ENCODE measurements around the gene SMIM1.

SMIM1 gene

DNA sequence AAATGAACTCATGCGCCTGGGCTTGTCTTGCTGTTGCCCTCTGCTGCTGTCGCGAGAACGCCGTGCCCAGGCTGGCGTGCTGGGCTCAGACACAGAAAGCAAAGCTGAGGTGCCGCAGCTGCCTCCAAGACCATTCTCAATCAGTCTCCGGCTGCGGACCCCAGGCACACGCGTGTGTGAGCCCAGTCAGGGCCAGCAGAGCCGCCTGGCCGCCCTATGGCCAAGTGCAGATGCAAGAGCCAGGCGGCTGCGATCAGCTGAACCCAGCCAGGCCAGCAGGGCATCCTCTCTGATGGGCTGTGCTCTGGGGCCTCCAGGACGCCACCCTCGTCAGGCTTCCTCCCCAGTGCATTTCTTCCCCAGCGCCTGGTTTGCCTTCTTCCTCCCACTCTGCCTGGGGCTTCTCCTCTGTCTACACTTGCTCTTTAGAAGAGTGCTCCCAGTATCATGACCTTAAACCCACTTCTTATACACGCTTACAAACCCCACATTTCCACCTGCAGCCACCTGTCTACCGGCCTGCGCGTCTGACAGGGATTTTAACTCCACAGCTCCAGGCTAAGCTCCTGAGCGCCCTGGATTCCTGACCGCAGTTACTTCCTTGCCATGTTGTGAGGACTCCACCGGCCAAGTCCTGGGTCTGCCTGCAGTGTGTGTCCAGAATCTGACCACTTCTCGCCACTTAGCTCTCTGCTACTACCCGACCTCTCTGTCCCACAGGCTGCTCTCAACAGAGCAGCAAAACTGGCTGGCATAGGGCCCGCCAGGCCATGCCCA, 45.5 kb downstream of the SMIM1 start:
- DNase-seq, result no peak

DNA sequence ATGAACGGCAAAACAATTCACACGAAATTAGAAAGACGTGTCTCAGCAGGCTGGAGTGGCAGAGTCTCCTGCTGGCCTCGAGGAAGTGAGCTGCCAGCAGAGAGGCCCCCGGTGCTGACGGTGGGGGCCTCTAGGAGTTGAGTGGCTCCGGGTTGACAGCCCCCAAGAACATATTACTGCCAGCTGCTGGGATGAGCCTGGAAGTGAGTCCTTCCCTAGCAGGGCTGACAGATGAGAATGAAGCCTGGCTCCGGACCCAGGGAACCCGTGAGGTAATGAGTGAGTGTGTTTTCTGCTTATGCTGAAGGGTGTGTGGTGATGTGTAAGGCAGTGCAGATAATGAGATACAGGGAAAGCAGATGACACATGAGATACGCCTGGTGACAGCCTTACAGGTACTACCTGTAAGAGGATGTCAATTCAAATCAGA, 47.2 kb downstream of the SMIM1 start:
- peak in 8 of 56 donors; percentile 8 to 50 (median 25) for DNase-seq

DNA sequence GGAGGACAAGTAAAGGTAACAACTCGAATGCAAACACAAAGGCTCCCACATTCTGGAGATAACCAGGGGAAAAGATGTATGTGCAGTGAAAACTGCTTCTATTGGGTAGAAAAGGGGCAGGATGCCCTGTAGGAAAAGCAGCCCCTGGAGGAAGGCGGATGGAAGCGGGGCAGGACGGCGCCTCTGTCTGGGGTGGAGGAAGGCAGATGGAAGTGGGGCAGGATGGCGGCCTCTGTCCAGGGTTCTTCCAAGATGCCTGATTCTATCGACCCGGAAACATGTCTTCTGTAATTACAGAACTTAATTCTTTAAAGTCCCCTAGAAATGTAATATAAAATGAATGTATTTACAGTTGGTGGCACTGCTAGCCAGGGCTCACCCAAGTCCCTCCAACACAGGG, 47.8 kb downstream of the SMIM1 start:
- DNase-seq, result no peak

DNA sequence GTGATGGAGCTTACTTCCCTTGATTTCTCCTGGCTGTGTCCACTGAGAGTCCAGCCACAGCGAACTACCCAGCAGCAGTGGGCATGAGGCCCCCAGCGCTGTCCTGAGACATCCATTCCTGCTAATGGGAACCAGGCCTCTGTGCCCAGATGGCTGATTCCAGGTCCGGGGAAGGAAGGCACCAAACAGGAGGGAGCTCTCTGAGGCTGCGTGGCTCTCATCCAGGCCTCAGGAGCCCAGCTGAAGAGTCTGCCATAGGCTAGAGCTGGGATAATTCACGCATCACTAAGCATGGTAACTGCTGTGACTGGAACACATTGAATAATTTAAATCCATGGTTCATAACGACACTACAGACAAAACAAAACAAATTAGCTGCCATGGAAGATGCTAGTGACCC, 48.5 kb downstream of the SMIM1 start:
- DNase-seq, result no peak

DNA sequence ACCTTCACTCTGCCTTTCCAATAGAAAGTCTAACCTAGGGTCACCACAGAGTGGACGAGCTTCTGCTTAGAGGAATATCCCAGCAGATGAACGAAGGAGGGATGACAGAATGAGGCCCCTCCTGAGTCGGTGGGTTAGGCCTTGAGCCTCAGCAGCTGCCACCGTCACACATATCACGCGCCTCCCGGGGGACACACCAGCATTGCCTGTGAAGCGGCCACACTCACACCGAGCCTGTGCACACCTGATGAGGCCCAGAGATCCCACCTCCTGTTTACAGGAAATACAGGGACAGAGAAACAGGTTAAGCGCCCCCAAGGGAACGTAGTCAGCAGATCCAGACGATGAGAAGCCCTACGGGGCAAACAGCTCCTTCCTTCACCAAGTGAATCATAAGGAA, 48.9 kb downstream of the SMIM1 start:
- no peak for DNase-seq

DNA sequence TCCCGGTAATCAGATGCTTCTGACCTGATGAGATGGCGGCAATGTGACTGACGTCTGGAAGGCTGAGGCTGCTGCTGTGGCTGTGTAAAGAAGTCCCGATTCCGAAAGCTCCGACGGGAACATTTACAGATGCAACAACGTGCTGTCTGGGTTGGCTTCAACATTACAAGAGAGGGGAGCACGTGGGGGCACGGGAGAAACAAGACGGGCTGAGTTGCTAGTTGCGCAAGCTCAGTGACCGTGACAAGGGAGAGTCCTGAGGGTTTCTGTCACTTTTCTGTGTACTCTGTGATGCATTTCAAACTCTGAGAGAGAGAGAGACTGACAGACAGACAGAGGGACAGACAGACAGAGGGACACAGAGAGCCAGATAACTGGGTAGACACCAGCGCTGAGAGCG, 49.4 kb downstream of the SMIM1 start:
- no peak for DNase-seq

DNA sequence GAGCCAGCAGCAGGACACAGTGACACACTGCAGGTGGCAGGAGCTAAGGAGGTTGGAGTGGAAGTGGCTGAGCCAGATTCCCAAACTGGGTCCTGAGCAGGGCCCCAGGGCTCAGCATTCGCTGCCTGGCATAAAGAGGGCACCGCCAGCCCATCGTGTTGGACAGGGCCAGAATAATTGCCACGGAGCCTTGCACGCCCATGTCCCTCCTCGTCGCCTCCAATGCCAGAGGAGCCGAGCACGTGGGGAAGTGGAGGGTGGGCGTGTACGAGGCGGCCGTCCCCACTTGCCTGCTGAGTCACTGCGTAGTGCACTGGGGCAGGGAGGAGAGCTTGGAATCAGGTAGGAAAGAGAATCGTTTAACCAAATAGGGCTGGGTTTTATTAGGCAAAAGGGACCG, 49.9 kb downstream of the SMIM1 start:
- peak in 8 of 56 donors; percentile 6 to 43 (median 22) for DNase-seq

DNA sequence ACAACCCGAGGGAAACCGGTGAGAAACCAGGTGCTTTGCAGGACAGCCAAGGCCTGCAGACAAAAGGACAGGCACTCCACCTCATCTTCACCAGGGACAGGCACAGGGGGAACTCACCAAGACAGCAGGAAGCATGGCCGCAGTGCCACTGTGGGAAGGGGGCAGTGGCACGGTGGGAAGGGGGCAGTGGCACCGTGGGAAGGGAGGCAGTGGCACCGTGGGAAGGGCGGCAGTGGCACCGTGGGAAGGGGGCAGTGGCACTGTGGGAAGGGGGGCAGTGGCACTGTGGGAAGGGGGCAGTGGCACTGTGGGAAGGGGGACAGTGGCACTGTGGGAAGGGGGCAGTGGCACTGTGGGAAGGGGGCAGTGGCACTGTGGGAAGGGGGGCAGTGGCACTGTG, 52.1 kb downstream of the SMIM1 start:
- no peak for DNase-seq

DNA sequence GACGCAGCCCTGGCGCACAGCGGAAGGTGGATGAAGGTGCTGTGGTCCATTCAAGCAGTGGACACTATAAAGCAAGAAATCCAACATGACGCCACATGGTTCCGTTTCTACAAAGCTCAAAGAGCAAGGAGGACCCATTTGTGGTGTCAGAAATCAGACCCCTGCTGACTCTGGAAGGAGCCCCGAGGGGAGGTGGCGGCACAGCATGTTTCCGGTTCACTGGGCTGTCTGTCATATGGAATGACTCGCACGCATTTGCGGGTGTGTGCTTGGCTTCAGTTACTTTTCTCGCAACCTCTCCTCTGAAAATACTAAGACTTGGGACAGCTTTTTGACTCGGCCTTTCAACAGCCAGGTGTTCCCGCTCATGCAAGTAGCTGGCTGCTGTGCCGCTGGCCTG, 52.8 kb downstream of the SMIM1 start:
- no peak for DNase-seq
